ENCODE measurements around the gene SDHAF3. TPM values are rescaled to one million over a fixed set of nuclear protein-coding genes. Genes with fewer than 3 reads are reported as not detected.

Gene SDHAF3
- total and polyA plus RNA-seq, 2 donors (not counting 1 experiment from before 2014, with no cell fraction given): 7.5 to 20.2 TPM

- Mint-ChIP-seq H3K9me3 (ENCODE audit: insufficient read depth) (no peaks in the 10 kb centered on the region), H3K4me1 (no peaks in the 10 kb centered on the region), H3K27ac (no peak overlapping the region), H3K27me3 (no peaks in the 10 kb centered on the region), H3K4me3 (no peak overlapping the region)
- Histone ChIP-seq H3K9ac (ENCODE audit: low read length) (no peak overlapping the region), H3K4me1 (ENCODE audit: control insufficient read depth in 2 of 2, insufficient read depth in 2 of 2, low read length in 2 of 2) (no peaks in the 10 kb centered on the region), H3K27me3 (replicated peaks in 1 of 4; ENCODE audit: control extremely low read depth in 1 of 4, control insufficient read depth in 3 of 4, insufficient read depth in 4 of 4, low read length in 3 of 4) (peaks cover 0 to 3% (median 0%) of the 10 kb centered on the region in 4 experiments), H3K79me2 (ENCODE audit: control insufficient read depth, insufficient read depth, low read length) (no peaks in the 10 kb centered on the region), H3K4me3 (ENCODE audit: control extremely low read depth in 1 of 5, extremely low read depth in 1 of 5, insufficient read depth in 1 of 5, low read depth in 2 of 5, low read length in 4 of 5) (no peak overlapping the region), H3K9me3 (ENCODE audit: control extremely low read depth in 1 of 3, control insufficient read depth in 2 of 3, insufficient read depth in 1 of 3, low read length in 2 of 3) (no peaks in the 10 kb centered on the region), H4K20me1 (ENCODE audit: control insufficient read depth, insufficient read depth, low read length, poor library complexity, severe bottlenecking) (no peaks in the 10 kb centered on the region), H3K36me3 (replicated peaks in 1 of 2; ENCODE audit: control extremely low read depth in 1 of 2, control insufficient read depth in 1 of 2, extremely low read depth in 1 of 2, insufficient read depth in 2 of 2, low read length in 1 of 2) (no peaks in the 10 kb centered on the region), H3K27ac (ENCODE audit: low read length in 2 of 2) (no peak overlapping the region), H3K4me2 (replicated peaks; ENCODE audit: low read depth, low read length, poor library complexity, severe bottlenecking) (no peak overlapping the region), H2AFZ (ENCODE audit: insufficient read depth, low read depth, low read length, poor library complexity, severe bottlenecking) (no peak overlapping the region)
- WGBS (ENCODE audit: insufficient coverage): no CpG with 5 or more reads among the region's 2 CpGs
- ATAC-seq (ENCODE audit: low read depth): no peak
- TF ChIP-seq EZH2 (IDR thresholded peaks at IDR 0.05; ENCODE audit: borderline replicate concordance, insufficient read depth, low read depth, low read length, poor library complexity, severe bottlenecking) (no peak), CTCF (IDR thresholded peaks at IDR 0.05) (no peak)
- intact Hi-C loops (cut with micrococcal nuclease): no loop called here
- CTCF ChIA-PET: no interaction called here
- DNase-seq: no peak
- POLR2A ChIA-PET: no interaction called here
Measured at GRCh38 chr7:97203957-97204356, 86.5 kb downstream of the SDHAF3 start.

DNA sequence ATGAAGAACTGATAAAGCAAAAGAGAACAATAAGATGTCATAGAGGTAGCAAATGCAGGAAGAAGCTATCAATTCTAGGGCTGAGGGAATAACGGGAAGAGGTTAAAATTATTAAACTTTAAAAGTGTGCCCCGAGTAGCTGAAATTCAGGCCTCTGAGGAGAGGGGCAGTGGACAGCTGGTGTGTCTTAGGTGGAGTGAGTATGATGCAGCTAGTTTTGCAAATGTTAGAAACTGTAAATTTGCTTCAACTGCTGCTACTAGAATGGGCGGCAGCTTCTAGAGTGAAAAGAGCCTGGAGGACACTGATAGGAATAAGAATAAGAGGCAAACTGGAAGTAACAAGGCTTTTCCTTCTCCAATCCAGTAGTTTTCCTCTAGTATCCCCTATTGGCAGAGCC, 87.3 kb downstream of the SDHAF3 start:
- 83% methylated on average over 3 of the region's 3 CpGs for WGBS (ENCODE audit: insufficient coverage)
- TF ChIP-seq CTCF (IDR thresholded peaks at IDR 0.05) (no peak), EZH2 (IDR thresholded peaks at IDR 0.05; ENCODE audit: borderline replicate concordance, insufficient read depth, low read depth, low read length, poor library complexity, severe bottlenecking) (no peak)
- no peaks in the 10 kb centered on the region for H3K36me3 ChIP-seq (replicated peaks in 1 of 2; ENCODE audit: control extremely low read depth in 1 of 2, control insufficient read depth in 1 of 2, extremely low read depth in 1 of 2, insufficient read depth in 2 of 2, low read length in 1 of 2)
- ATAC-seq (ENCODE audit: low read depth) (no peak), DNase-seq (no peak)
- Mint-ChIP-seq H3K27me3 (no peaks in the 10 kb centered on the region), H3K27ac (no peak overlapping the region), H3K4me3 (no peak overlapping the region), H3K9me3 (ENCODE audit: insufficient read depth) (no peaks in the 10 kb centered on the region), H3K4me1 (no peaks in the 10 kb centered on the region)
- no peak overlapping the region for H3K4me2 ChIP-seq (replicated peaks; ENCODE audit: low read depth, low read length, poor library complexity, severe bottlenecking)
- no peaks in the 10 kb centered on the region for H3K4me1 ChIP-seq (ENCODE audit: control insufficient read depth in 2 of 2, insufficient read depth in 2 of 2, low read length in 2 of 2)
- peaks cover 0 to 3% (median 0%) of the 10 kb centered on the region in 4 experiments for H3K27me3 ChIP-seq (replicated peaks in 1 of 4; ENCODE audit: control extremely low read depth in 1 of 4, control insufficient read depth in 3 of 4, insufficient read depth in 4 of 4, low read length in 3 of 4)
- no peaks in the 10 kb centered on the region for H4K20me1 ChIP-seq (ENCODE audit: control insufficient read depth, insufficient read depth, low read length, poor library complexity, severe bottlenecking)
- no peak overlapping the region for H3K9ac ChIP-seq (ENCODE audit: low read length)
- no peak overlapping the region for H2AFZ ChIP-seq (ENCODE audit: insufficient read depth, low read depth, low read length, poor library complexity, severe bottlenecking)
- no peak overlapping the region for H3K4me3 ChIP-seq (ENCODE audit: control extremely low read depth in 1 of 5, extremely low read depth in 1 of 5, insufficient read depth in 1 of 5, low read depth in 2 of 5, low read length in 4 of 5)
- H3K9me3 ChIP-seq (ENCODE audit: control extremely low read depth in 1 of 3, control insufficient read depth in 2 of 3, insufficient read depth in 1 of 3, low read length in 2 of 3): no peaks in the 10 kb centered on the region
- H3K27ac ChIP-seq (ENCODE audit: low read length in 2 of 2): no peak overlapping the region
- ChIA-PET CTCF (no interaction called here), POLR2A (no interaction called here)
- H3K79me2 ChIP-seq (ENCODE audit: control insufficient read depth, insufficient read depth, low read length): no peaks in the 10 kb centered on the region
- intact Hi-C loops (cut with micrococcal nuclease): no loop called here
